Stimulated activated CD4-positive, alpha-beta T cell treated with anti-CD3 and anti-CD28 coated beads, Interleukin-1b, Interleukin-23, amount 100 ng/mL, for 48 hours (primary cell): Measurements from ENCODE around the gene ZNF362.

Source experiments
- DNase-seq: peaks from one replicate; pipeline ENCODE4 v3.0.0-alpha.2; 2020

Gene ZNF362

GRCh38 chr1:33311706-33312412 is 55.6 kb downstream of the ZNF362 start:
- no peak for DNase-seq

GRCh38 chr1:33312413-33312749 is 56.1 kb downstream of the ZNF362 start:
- DNase-seq = no peak

GRCh38 chr1:33314416-33314815 is 58.1 kb downstream of the ZNF362 start:
- no peak for DNase-seq

GRCh38 chr1:33316601-33317000 is 60.3 kb downstream of the ZNF362 start:
- DNase-seq = no peak

GRCh38 chr1:33317354-33317753 is 61.1 kb downstream of the ZNF362 start:
- DNase-seq = no peak

GRCh38 chr1:33317946-33318345 is 61.7 kb downstream of the ZNF362 start:
- DNase-seq = no peak

- DNase-seq = no peak
Observed at GRCh38 chr1:33319186-33319948, 63.1 kb downstream of the ZNF362 start.

- DNase-seq = no peak
Observed at GRCh38 chr1:33319949-33320618, 63.8 kb downstream of the ZNF362 start.

- DNase-seq = no peak
Observed at GRCh38 chr1:33320619-33321165, 64.4 kb downstream of the ZNF362 start, which contains the start of gene A3GALT2. TSS of gene A3GALT2 (minus strand) at chr1:33321098. CDS start at chr1:33321098, 0 bp downstream.

- no peak for DNase-seq
Observed at GRCh38 chr1:33321178-33321577, 64.9 kb downstream of the ZNF362 start.

GRCh38 chr1:33322109-33322508 is 65.8 kb downstream of the ZNF362 start:
- no peak for DNase-seq

- DNase-seq = no peak
Observed at GRCh38 chr1:33322870-33323585, 66.7 kb downstream of the ZNF362 start.

GRCh38 chr1:33323663-33324477 is 67.6 kb downstream of the ZNF362 start:
- no peak for DNase-seq

GRCh38 chr1:33324677-33325575 is 68.6 kb downstream of the ZNF362 start:
- no peak for DNase-seq

- DNase-seq = no peak
Observed at GRCh38 chr1:33326785-33327184, 70.5 kb downstream of the ZNF362 start.

GRCh38 chr1:33327587-33328325 is 71.5 kb downstream of the ZNF362 start:
- peak; percentile 8 for DNase-seq

GRCh38 chr1:33328817-33329216 is 72.5 kb downstream of the ZNF362 start:
- DNase-seq = no peak

- DNase-seq = no peak
Observed at GRCh38 chr1:33329600-33330305, 73.5 kb downstream of the ZNF362 start.

GRCh38 chr1:33330361-33330890 is 74.1 kb downstream of the ZNF362 start:
- DNase-seq = no peak
